Endothelial cell of umbilical vein (primary cell): ENCODE results near the gene PRRC2B. TPM values are rescaled to one million over a fixed set of nuclear protein-coding genes. Genes with fewer than 3 reads are reported as not detected.

ENCODE experiments used
- BruUV-seq: library from RNA; stranded (reverse); fragments of 400-500 nt; replicated peaks from 2 replicates; lab custom pipeline; 2021; lab: Mats Ljungman, UMichigan
- CTCF ChIA-PET: fragments of 300-600, 350-600 bp; sonication (Branson Sonifier 250); formaldehyde crosslinking; loops from one replicate; lab custom pipeline; 2021; ENCODE audit warnings: antibody characterized with exemption, inconsistent platforms; lab: Charles Lee
- POLR2A ChIA-PET: fragments of 300-600, 350-600 bp; sonication (Branson Sonifier 250); formaldehyde crosslinking; loops from one replicate; lab custom pipeline; 2021; ENCODE audit warnings: antibody characterized with exemption, inconsistent platforms; lab: Charles Lee
- DNase-seq: peaks from one replicate; pipeline ENCODE4 v3.0.0-alpha.2; 2011; ENCODE audit warnings: low read depth, low spot score
- FAIRE-seq: peaks from 2 replicates; lab custom pipeline; 2011; peaks lifted over from hg19 to GRCh38; lab: Jason Lieb, UNC
- H2AFZ ChIP-seq: 2 replicates; pipeline ENCODE4 v1.6.0; 2012; ENCODE audit warnings: low read depth, low read length, control low read depth, inconsistent platforms
- H3K27ac ChIP-seq: 2 replicates; pipeline ENCODE4 v1.5.1; 2011; ENCODE audit warnings: low read depth, mild to moderate bottlenecking, control low read depth, low read length, moderate library complexity; ENCODE audit not compliant: insufficient read depth
- H3K27me3 ChIP-seq, 2 experiments: 2 replicates each; pipeline versions ENCODE4 v1.6.0 to v1.6.1; 2011; ENCODE audit warnings: low read length in 2 of 2, mixed read lengths in 1 of 2; ENCODE audit not compliant: control insufficient read depth in 2 of 2, insufficient read depth in 2 of 2
- H3K36me3 ChIP-seq, 2 experiments: 2 replicates in 1 of 2; 3 replicates in 1 of 2; pipeline ENCODE4 v1.5.1; 2011; ENCODE audit warnings: low read length in 2 of 2, mild to moderate bottlenecking in 1 of 2, moderate library complexity in 1 of 2; ENCODE audit not compliant: control insufficient read depth in 2 of 2, insufficient read depth in 2 of 2; ENCODE audit errors: extremely low read depth in 1 of 2
- H3K4me1 ChIP-seq: 3 replicates; pipeline ENCODE4 v1.5.1; 2011; ENCODE audit warnings: mild to moderate bottlenecking, low read length; ENCODE audit not compliant: control insufficient read depth, insufficient read depth; ENCODE audit errors: extremely low read depth
- H3K4me2 ChIP-seq: 2 replicates; pipeline ENCODE4 v1.6.1; 2011; ENCODE audit warnings: low read length, control low read depth, mixed read lengths; ENCODE audit not compliant: insufficient read depth
- H3K4me3 ChIP-seq, 3 experiments: fragments of 200-600 bp in 1 of 3; sonication (generic), shearing (Covaris generic) in 1 of 3; replicated peaks in 1 of 3; 2 replicates each; pipeline ENCODE4 v1.5.1; 2011 to 2016; ENCODE audit warnings: control low read depth in 3 of 3, low read length in 3 of 3, mild to moderate bottlenecking in 2 of 3, inconsistent platforms in 1 of 3, low read depth in 1 of 3, moderate library complexity in 1 of 3; ENCODE audit not compliant: insufficient read depth in 1 of 3
- H3K79me2 ChIP-seq: 2 replicates; pipeline ENCODE4 v1.6.0; 2012; ENCODE audit warnings: low read length, inconsistent platforms; ENCODE audit not compliant: control insufficient read depth, insufficient read depth
- H3K9ac ChIP-seq: replicated peaks from 2 replicates; pipeline ENCODE3; 2011; ENCODE audit warnings: low read length, control low read depth; ENCODE audit not compliant: insufficient read depth; ENCODE audit errors: extremely low read depth
- H3K9me1 ChIP-seq: replicated peaks from 3 replicates; pipeline ENCODE4 v1.6.0; 2011; ENCODE audit warnings: mild to moderate bottlenecking, low read length; ENCODE audit not compliant: control insufficient read depth, insufficient read depth; ENCODE audit errors: extremely low read depth
- H3K9me3 ChIP-seq: replicated peaks from 2 replicates; pipeline ENCODE4 v1.5.1; 2012; ENCODE audit warnings: low read length, inconsistent platforms; ENCODE audit not compliant: control insufficient read depth, insufficient read depth
- H4K20me1 ChIP-seq: replicated peaks from 2 replicates; pipeline ENCODE3; 2011; ENCODE audit warnings: mild to moderate bottlenecking, low read length; ENCODE audit not compliant: control insufficient read depth, insufficient read depth; ENCODE audit errors: extremely low read depth
- FOS ChIP-seq: IDR thresholded peaks from 2 replicates; pipeline ENCODE4 v1.6.1; 2011; ENCODE audit warnings: mild to moderate bottlenecking, low read length, moderate library complexity, borderline replicate concordance; ENCODE audit not compliant: insufficient read depth
- GATA2 ChIP-seq: IDR thresholded peaks from 2 replicates; pipeline ENCODE4 v1.7.0; 2011; ENCODE audit warnings: low read depth, mild to moderate bottlenecking, moderate library complexity, mixed read lengths, low read length; ENCODE audit not compliant: insufficient read length, insufficient read depth
- JUN ChIP-seq: IDR thresholded peaks from 2 replicates; pipeline ENCODE4 v1.6.1; 2011; ENCODE audit warnings: borderline replicate concordance, low read depth; ENCODE audit not compliant: insufficient read length, insufficient read depth
- MYC ChIP-seq: IDR thresholded peaks from one replicate; pipeline ENCODE4 v1.6.1; 2011; ENCODE audit warnings: mild to moderate bottlenecking, low read depth, low read length
- POLR2A ChIP-seq: IDR thresholded peaks from 2 replicates; pipeline ENCODE4 v1.6.1; 2012; ENCODE audit warnings: low read depth, mild to moderate bottlenecking, control low read depth, low read length
- POLR2AphosphoS5 ChIP-seq: IDR thresholded peaks from 2 replicates; pipeline ENCODE4 v1.6.1; 2012; ENCODE audit warnings: low read depth, mild to moderate bottlenecking, control low read depth, low read length, moderate library complexity; ENCODE audit not compliant: insufficient read depth
- dilution Hi-C: fragments of 300-500 bp; cut with MboI; formaldehyde crosslinking; loops from one replicate; pipeline ENCODE4 v1.15.0; 2019; ENCODE audit warnings: low sequenced_read_pairs; ENCODE audit not compliant: extremely low pct_ligation_motif_present
- intact Hi-C: fragments of 100-400 bp; cut with micrococcal nuclease; formaldehyde crosslinking; loops from one replicate; pipeline ENCODE4 v1.10.0; 2022
- polyA plus RNA-seq, 4 experiments: library from polyadenylated mRNA; depleted of rRNA in 3 of 4; stranded (reverse) in 3 of 4; unstranded in 1 of 4; fragments of >200 nt; gene quantifications; 2 replicates each; pipeline versions ENCODE4 v1.2.1 to v1.2.3, GENCODE V29; 2011 to 2012; ENCODE audit warnings: missing spikeins in 1 of 4
- total RNA-seq: library from RNA; stranded (reverse); gene quantifications from 2 replicates; pipeline ENCODE4 v1.2.3, GENCODE V29; 2021
- TF ChIP-seq, protein P1 (sequence below), 2 donors: IDR thresholded peaks; 1 replicate in 1 of 2; 2 replicates in 1 of 2; pipeline ENCODE4 v1.5.1; 2011; ENCODE audit warnings: low read length in 2 of 2, mild to moderate bottlenecking in 2 of 2, moderate library complexity in 2 of 2, control low read depth in 1 of 2, inconsistent platforms in 1 of 2, low read depth in 1 of 2; ENCODE audit not compliant: insufficient read depth in 1 of 2; ENCODE audit errors: extremely low read depth in 1 of 2
- TF ChIP-seq, protein P2 (sequence below): IDR thresholded peaks from 2 replicates; pipeline ENCODE4 v1.6.1; 2011; ENCODE audit not compliant: insufficient read depth, insufficient read length

The PRRC2B gene
- total and polyA plus RNA-seq, 2 donors (not counting 3 experiments of a cell fraction or from before 2014, with no cell fraction given) = 35.6 to 256 TPM

DNA sequence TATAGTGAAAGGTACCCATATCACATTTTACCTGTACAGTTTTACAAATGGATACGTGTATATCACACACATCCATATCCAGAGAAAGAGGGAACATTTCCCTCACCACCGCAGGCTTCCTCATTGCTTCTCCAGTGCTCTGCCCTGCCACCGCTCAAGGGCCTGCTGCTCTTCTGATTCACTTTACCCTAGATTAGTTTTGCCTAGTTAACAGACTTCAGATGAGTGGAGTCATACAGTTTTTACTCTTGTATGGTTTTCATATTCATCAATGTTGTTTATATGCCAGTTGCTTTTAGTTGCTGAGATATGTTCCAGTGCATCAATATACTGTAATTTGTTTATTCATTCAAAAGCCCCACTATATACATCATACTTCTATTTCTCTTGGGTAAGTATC is 54.9 kb downstream of the PRRC2B start:
- Histone ChIP-seq H4K20me1 (peaks cover 5% of the 10 kb centered on the region), H3K27ac (no peak overlapping the region), H3K4me2 (no peak overlapping the region), H3K9me1 (no peaks in the 10 kb centered on the region), H3K9ac (no peak overlapping the region), H3K36me3 (peaks cover 38 to 43% of the 10 kb centered on the region in 2 experiments), H3K79me2 (peaks cover 60% of the 10 kb centered on the region), H3K27me3 (no peaks in the 10 kb centered on the region), H2AFZ (no peak overlapping the region), H3K9me3 (no peaks in the 10 kb centered on the region), H3K4me1 (peaks cover 6% of the 10 kb centered on the region), H3K4me3 (no peak overlapping the region)
- TF ChIP-seq, protein P1, sequence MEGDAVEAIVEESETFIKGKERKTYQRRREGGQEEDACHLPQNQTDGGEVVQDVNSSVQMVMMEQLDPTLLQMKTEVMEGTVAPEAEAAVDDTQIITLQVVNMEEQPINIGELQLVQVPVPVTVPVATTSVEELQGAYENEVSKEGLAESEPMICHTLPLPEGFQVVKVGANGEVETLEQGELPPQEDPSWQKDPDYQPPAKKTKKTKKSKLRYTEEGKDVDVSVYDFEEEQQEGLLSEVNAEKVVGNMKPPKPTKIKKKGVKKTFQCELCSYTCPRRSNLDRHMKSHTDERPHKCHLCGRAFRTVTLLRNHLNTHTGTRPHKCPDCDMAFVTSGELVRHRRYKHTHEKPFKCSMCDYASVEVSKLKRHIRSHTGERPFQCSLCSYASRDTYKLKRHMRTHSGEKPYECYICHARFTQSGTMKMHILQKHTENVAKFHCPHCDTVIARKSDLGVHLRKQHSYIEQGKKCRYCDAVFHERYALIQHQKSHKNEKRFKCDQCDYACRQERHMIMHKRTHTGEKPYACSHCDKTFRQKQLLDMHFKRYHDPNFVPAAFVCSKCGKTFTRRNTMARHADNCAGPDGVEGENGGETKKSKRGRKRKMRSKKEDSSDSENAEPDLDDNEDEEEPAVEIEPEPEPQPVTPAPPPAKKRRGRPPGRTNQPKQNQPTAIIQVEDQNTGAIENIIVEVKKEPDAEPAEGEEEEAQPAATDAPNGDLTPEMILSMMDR (IDR thresholded peaks at IDR 0.05; ENCODE audit: extremely low read depth in 1 of 2, insufficient read depth in 1 of 2, low read depth in 1 of 2, low read length in 2 of 2) = no peak
- TF ChIP-seq FOS (no peak), POLR2AphosphoS5 (no peak), POLR2A (no peak)
- TF ChIP-seq, protein P2, sequence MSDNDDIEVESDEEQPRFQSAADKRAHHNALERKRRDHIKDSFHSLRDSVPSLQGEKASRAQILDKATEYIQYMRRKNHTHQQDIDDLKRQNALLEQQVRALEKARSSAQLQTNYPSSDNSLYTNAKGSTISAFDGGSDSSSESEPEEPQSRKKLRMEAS = no peak
- ChIA-PET POLR2A (no interaction called here), CTCF (interaction anchor here (1.0 to 2.4 kb wide), 2 partner anchors 21 to 99 kb away, joined by 3 to 6 read pairs; no protein-coding TSS in a partner anchor)
- intact Hi-C loops (no loop called here), dilution Hi-C loops (no loop called here)
- FAIRE-seq (no peak), DNase-seq (no peak)
- no TSS peak for BruUV-seq

DNA sequence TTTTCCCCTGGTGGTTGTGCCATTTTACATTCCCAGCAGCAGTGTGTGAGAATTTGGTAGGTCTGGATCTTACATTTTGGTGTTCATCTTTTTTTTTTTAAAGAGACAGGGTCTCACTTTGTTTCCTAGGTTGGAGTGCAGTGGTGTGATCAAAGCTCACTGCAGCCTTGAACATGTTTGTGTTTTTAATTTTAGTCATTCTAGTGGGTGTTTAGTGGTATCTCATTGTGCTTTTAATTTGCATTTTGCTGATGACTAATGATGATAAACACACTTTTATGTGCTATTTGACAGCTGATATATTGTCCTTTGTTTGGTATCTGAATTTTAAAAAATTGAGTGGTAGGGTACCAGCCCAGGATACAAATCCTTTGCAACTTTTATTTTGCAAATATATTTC is 55.4 kb downstream of the PRRC2B start:
- H3K9me3 ChIP-seq = no peaks in the 10 kb centered on the region
- FAIRE-seq (peak; percentile 62), DNase-seq (peak; percentile 56)
- dilution Hi-C loops (no loop called here), intact Hi-C loops (no loop called here)
- H3K79me2 ChIP-seq = peaks cover 62% of the 10 kb centered on the region
- H3K27ac ChIP-seq = no peak overlapping the region
- peaks cover 33 to 38% of the 10 kb centered on the region in 2 experiments for H3K36me3 ChIP-seq
- no TSS peak for BruUV-seq
- H3K4me2 ChIP-seq = no peak overlapping the region
- H4K20me1 ChIP-seq = peaks cover 5% of the 10 kb centered on the region
- no peaks in the 10 kb centered on the region for H3K27me3 ChIP-seq
- CTCF ChIA-PET = no interaction called here
- TF ChIP-seq MYC (no peak), GATA2 (no peak), JUN (peak; percentile 44), FOS (peak; percentile 16)
- TF ChIP-seq, protein P1 (IDR thresholded peaks at IDR 0.05; ENCODE audit: extremely low read depth in 1 of 2, insufficient read depth in 1 of 2, low read depth in 1 of 2, low read length in 2 of 2) = no peak
- POLR2A ChIA-PET = no interaction called here
- H3K9ac ChIP-seq = no peak overlapping the region
- H3K4me1 ChIP-seq = peaks cover 6% of the 10 kb centered on the region
- no peak overlapping the region for H2AFZ ChIP-seq
- no peak overlapping the region for H3K4me3 ChIP-seq
- H3K9me1 ChIP-seq = no peaks in the 10 kb centered on the region
